ENCODE data around the gene PDE7B. TPM values are rescaled to one million over a fixed set of nuclear protein-coding genes. Genes with fewer than 3 reads are reported as not detected.

The PDE7B gene
- total RNA-seq, 4 donors from 2014 or later = 12.9 to 22.5 (median 16.4) TPM

GRCh38 chr6:136020691-136021090 lies 169.2 kb downstream of the PDE7B start:
- no peak for TF ChIP-seq CTCF (IDR thresholded peaks at IDR 0.05)
- 90 to 94% methylated on average over 2 of the region's 2 CpGs for WGBS, 2 donors
- H3K27ac ChIP-seq = no peak overlapping the region
- no peaks in the 10 kb centered on the region for H3K36me3 ChIP-seq
- no peak for DNase-seq (ENCODE audit: low spot score in 2 of 2)
- H3K9me3 ChIP-seq = no peaks in the 10 kb centered on the region
- peaks cover 0 to 9% (median 0%) of the 10 kb centered on the region in 4 donors for H3K4me1 ChIP-seq
- H3K4me3 ChIP-seq = no peak overlapping the region
- no peaks in the 10 kb centered on the region for H3K27me3 ChIP-seq

GRCh38 chr6:136022224-136022874 lies 170.8 kb downstream of the PDE7B start:
- H3K27ac ChIP-seq = no peak overlapping the region
- no peak for TF ChIP-seq CTCF (IDR thresholded peaks at IDR 0.05)
- TF ChIP-seq POLR2A (IDR thresholded peaks at IDR 0.05) = no peak
- TF ChIP-seq EP300 (IDR thresholded peaks at IDR 0.05) = no peak
- H3K4me1 ChIP-seq = no peaks in the 10 kb centered on the region
- no peaks in the 10 kb centered on the region for H3K27me3 ChIP-seq
- no peak for DNase-seq (ENCODE audit: low spot score in 2 of 2)
- no peak overlapping the region for H3K4me3 ChIP-seq
- H3K36me3 ChIP-seq = no peaks in the 10 kb centered on the region
- H3K9me3 ChIP-seq = no peaks in the 10 kb centered on the region
- 87 to 88% methylated on average over 3 of the region's 3 CpGs for WGBS, 2 donors

- H3K27ac ChIP-seq = no peak overlapping the region
Measured at GRCh38 chr6:136024711-136025110, 173.2 kb downstream of the PDE7B start.

GRCh38 chr6:136025736-136026135 lies 174.2 kb downstream of the PDE7B start:
- H3K27me3 ChIP-seq = no peaks in the 10 kb centered on the region
- TF ChIP-seq EP300 (IDR thresholded peaks at IDR 0.05) (no peak), POLR2A (IDR thresholded peaks at IDR 0.05) (no peak), CTCF (IDR thresholded peaks at IDR 0.05) (no peak)
- H3K9me3 ChIP-seq = no peaks in the 10 kb centered on the region
- no peaks in the 10 kb centered on the region for H3K36me3 ChIP-seq
- WGBS, 2 donors = 91 to 94% methylated on average over 2 of the region's 2 CpGs
- no peak overlapping the region for H3K27ac ChIP-seq
- H3K4me1 ChIP-seq = no peaks in the 10 kb centered on the region
- no peak for DNase-seq (ENCODE audit: low spot score in 2 of 2)
- H3K4me3 ChIP-seq = no peak overlapping the region

More at GRCh38 chr6:136024711-136025110, 173.2 kb downstream of the PDE7B start:
- 70 to 76% methylated on average over 4 of the region's 4 CpGs for WGBS, 2 donors
- Histone ChIP-seq H3K27me3 (no peaks in the 10 kb centered on the region), H3K4me1 (no peaks in the 10 kb centered on the region), H3K9me3 (no peaks in the 10 kb centered on the region), H3K36me3 (no peaks in the 10 kb centered on the region), H3K4me3 (no peak overlapping the region)
- DNase-seq (ENCODE audit: low spot score in 2 of 2) = no peak
- TF ChIP-seq CTCF (IDR thresholded peaks at IDR 0.05) (no peak), EP300 (IDR thresholded peaks at IDR 0.05) (no peak), POLR2A (IDR thresholded peaks at IDR 0.05) (no peak)

GRCh38 chr6:136030131-136030530 lies 178.6 kb downstream of the PDE7B start:
- TF ChIP-seq EP300 (IDR thresholded peaks at IDR 0.05) = no peak
- no peak for TF ChIP-seq POLR2A (IDR thresholded peaks at IDR 0.05)
- no peak for TF ChIP-seq CTCF (IDR thresholded peaks at IDR 0.05)

More at GRCh38 chr6:136030131-136030530, 178.6 kb downstream of the PDE7B start:
- Histone ChIP-seq H3K27ac (no peak overlapping the region), H3K9me3 (no peaks in the 10 kb centered on the region), H3K4me3 (no peak overlapping the region), H3K36me3 (no peaks in the 10 kb centered on the region), H3K27me3 (no peaks in the 10 kb centered on the region), H3K4me1 (peaks cover 0 to 5% (median 0%) of the 10 kb centered on the region in 4 donors)
- no peak for DNase-seq (ENCODE audit: low spot score in 2 of 2)
- WGBS, 2 donors = 71% methylated on average over 3 of the region's 3 CpGs

Data from tibial nerve (tissue), 4 donors.